ENCODE measurements around the gene CRB2.

The CRB2 gene

DNA sequence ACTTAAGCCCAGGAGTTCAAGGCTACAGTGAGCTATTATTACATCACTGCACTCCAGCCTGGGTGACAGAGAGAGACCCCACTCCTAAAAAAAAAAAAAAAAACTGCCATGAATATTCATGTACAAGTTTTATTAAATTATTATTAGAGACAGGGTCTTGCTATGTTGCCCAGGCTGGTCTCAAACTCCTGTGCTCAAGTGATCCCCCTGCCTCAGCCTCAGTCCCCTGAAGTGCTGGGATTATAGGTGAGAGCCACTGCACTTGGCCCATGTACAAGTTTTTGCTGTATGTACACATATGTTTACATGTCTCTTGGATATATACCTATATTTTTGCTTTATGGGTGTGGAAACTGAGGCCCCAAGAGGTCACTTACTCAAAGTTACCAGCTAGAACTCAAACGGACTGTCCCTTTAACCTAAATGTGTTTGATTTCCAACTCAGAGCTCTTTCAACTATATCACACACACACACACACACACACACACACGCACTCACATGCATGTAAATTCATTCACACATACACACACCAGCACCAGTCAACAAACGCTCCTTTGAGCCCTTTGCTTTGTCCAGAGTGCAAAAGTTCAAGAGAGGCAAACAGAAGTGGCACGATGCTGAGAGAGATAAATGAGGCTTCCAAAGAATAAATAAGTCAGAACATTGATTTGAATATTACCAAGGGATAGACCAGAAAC is 45.3 kb upstream of the CRB2 start:
- TF ChIP-seq ZNF70 (CRISPR knock-in tag; IDR thresholded peaks at IDR 0.05) (no peak), CSDC2 (CRISPR knock-in tag; IDR thresholded peaks at IDR 0.05) (no peak), RARB (CRISPR knock-in tag; IDR thresholded peaks at IDR 0.05) (no peak), SNAI2 (CRISPR knock-in tag; IDR thresholded peaks at IDR 0.05) (no peak), ZC3H10 (CRISPR knock-in tag; IDR thresholded peaks at IDR 0.05) (no peak), BACH2 (CRISPR knock-in tag; IDR thresholded peaks at IDR 0.05; ENCODE audit: borderline replicate concordance) (no peak), ZNF565 (CRISPR knock-in tag; conservative IDR thresholded peaks at IDR 0.05; ENCODE audit: low read depth) (no peak), ISL1 (CRISPR knock-in tag; IDR thresholded peaks at IDR 0.05) (no peak), PPARA (CRISPR knock-in tag; IDR thresholded peaks at IDR 0.05; ENCODE audit: borderline replicate concordance) (no peak), TSHZ2 (CRISPR knock-in tag; IDR thresholded peaks at IDR 0.05) (no peak), ZFP30 (CRISPR knock-in tag; IDR thresholded peaks at IDR 0.05) (no peak), ESRRG (CRISPR knock-in tag; IDR thresholded peaks at IDR 0.05) (no peak), OSR1 (CRISPR knock-in tag; IDR thresholded peaks at IDR 0.05) (no peak), GLIS3 (CRISPR knock-in tag; IDR thresholded peaks at IDR 0.05) (no peak)
- TF ChIP-seq, protein P1, sequence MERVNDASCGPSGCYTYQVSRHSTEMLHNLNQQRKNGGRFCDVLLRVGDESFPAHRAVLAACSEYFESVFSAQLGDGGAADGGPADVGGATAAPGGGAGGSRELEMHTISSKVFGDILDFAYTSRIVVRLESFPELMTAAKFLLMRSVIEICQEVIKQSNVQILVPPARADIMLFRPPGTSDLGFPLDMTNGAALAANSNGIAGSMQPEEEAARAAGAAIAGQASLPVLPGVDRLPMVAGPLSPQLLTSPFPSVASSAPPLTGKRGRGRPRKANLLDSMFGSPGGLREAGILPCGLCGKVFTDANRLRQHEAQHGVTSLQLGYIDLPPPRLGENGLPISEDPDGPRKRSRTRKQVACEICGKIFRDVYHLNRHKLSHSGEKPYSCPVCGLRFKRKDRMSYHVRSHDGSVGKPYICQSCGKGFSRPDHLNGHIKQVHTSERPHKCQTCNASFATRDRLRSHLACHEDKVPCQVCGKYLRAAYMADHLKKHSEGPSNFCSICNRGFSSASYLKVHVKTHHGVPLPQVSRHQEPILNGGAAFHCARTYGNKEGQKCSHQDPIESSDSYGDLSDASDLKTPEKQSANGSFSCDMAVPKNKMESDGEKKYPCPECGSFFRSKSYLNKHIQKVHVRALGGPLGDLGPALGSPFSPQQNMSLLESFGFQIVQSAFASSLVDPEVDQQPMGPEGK (CRISPR knock-in tag; IDR thresholded peaks at IDR 0.05; ENCODE audit: borderline replicate concordance): no peak
- TF ChIP-seq, protein P2, sequence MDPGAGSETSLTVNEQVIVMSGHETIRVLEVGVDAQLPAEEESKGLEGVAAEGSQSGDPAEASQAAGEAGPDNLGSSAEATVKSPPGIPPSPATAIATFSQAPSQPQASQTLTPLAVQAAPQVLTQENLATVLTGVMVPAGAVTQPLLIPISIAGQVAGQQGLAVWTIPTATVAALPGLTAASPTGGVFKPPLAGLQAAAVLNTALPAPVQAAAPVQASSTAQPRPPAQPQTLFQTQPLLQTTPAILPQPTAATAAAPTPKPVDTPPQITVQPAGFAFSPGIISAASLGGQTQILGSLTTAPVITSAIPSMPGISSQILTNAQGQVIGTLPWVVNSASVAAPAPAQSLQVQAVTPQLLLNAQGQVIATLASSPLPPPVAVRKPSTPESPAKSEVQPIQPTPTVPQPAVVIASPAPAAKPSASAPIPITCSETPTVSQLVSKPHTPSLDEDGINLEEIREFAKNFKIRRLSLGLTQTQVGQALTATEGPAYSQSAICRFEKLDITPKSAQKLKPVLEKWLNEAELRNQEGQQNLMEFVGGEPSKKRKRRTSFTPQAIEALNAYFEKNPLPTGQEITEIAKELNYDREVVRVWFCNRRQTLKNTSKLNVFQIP (CRISPR knock-in tag; IDR thresholded peaks at IDR 0.05; ENCODE audit: borderline replicate concordance, low read depth): no peak
- no peak for ATAC-seq

DNA sequence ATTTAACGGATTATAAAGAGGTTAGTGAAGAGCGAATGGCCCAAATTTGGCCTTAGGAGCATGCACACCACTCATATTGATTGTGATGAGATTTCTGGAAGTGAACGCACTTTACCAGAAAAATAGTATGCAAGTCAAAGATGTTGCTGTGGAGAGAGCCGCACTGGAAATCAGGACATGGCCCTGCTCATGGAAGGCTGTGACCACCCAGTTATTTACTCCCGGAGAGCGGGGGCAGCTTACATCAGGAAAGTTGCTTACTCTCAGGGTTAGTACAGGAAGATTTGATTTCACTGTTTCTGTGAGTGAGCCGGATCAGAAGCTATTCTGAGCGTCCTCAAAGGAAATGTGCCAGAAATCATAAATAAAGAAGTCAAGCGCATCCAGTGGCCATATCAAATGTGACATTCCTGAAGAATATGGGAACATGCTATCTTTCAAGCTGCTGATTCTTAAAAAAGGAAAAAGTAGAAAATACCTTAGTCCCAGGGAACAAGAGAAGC is 44.7 kb upstream of the CRB2 start:
- no peak for ATAC-seq
- TF ChIP-seq, protein P2 (CRISPR knock-in tag; IDR thresholded peaks at IDR 0.05; ENCODE audit: borderline replicate concordance, low read depth): no peak
- TF ChIP-seq SNAI2 (CRISPR knock-in tag; IDR thresholded peaks at IDR 0.05) (no peak), ZNF565 (CRISPR knock-in tag; conservative IDR thresholded peaks at IDR 0.05; ENCODE audit: low read depth) (no peak), ZFP3 (CRISPR knock-in tag; IDR thresholded peaks at IDR 0.05) (no peak), ISL1 (CRISPR knock-in tag; IDR thresholded peaks at IDR 0.05) (no peak), ZFP30 (CRISPR knock-in tag; IDR thresholded peaks at IDR 0.05) (no peak), ZNF8 (CRISPR knock-in tag; IDR thresholded peaks at IDR 0.05) (no peak)

GRCh38 chr9:123312306-123312877 is 43.6 kb upstream of the CRB2 start:
- no peak; the same call in 2 of the 3 replicates for ATAC-seq
- TF ChIP-seq ZFP30 (CRISPR knock-in tag; IDR thresholded peaks at IDR 0.05) (no peak), ZNF8 (CRISPR knock-in tag; IDR thresholded peaks at IDR 0.05) (no peak)

DNA sequence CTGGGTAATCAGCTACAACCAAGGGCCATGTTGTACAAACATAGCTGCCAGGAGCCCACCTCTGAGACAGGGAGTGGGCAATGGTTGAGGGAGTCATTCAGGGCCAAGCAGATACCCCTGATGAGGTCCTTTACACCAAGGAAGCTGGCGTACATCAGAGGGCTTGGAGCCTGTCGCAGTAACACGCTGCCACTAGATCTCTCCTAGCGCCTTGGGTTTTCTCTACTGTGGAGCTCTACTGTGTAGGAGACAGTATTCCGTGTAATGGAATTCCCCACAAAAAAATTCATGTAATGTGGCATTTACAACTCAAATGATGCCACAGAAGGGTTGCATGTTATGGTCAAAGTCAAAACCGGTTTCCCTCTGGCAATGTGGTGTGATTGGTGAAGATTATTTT is 41.4 kb upstream of the CRB2 start:
- no peak for ATAC-seq
- TF ChIP-seq RARB (CRISPR knock-in tag; IDR thresholded peaks at IDR 0.05) (no peak), ZFP30 (CRISPR knock-in tag; IDR thresholded peaks at IDR 0.05) (no peak), TOX (CRISPR knock-in tag; IDR thresholded peaks at IDR 0.05; ENCODE audit: borderline replicate concordance) (no peak), TCF4 (CRISPR knock-in tag; IDR thresholded peaks at IDR 0.05; ENCODE audit: borderline replicate concordance) (no peak), ZNF70 (CRISPR knock-in tag; IDR thresholded peaks at IDR 0.05) (no peak), ESRRG (CRISPR knock-in tag; IDR thresholded peaks at IDR 0.05) (no peak)
